VCaP (cell line): ENCODE results near the gene RNF150.

Experiments
- H3K27ac ChIP-seq: fragments of 450-650 bp; 2 replicates; pipeline ENCODE4 v1.5.1; 2017
- CTCF ChIP-seq: fragments of 450-650 bp; conservative IDR thresholded peaks from 2 replicates; pipeline ENCODE4 v1.5.1; 2017; ENCODE audit warnings: mild to moderate bottlenecking, moderate library complexity

Gene RNF150

GRCh38 chr4:141133146-141133998 is at the start of gene RNF150:
Gene RNF150 (minus strand): TSS chr4:141133469.
- peak within 1 kb of the TSS; percentile 70 for H3K27ac ChIP-seq
- peak; percentile 80 for TF ChIP-seq CTCF

- TF ChIP-seq CTCF = no peak
- no peak overlapping the region for H3K27ac ChIP-seq
Observed at GRCh38 chr4:141180991-141181761, 47.9 kb upstream of the RNF150 start.

- no peak overlapping the region for H3K27ac ChIP-seq
- no peak for TF ChIP-seq CTCF
Observed at GRCh38 chr4:141179474-141180373, 46.5 kb upstream of the RNF150 start.

- TF ChIP-seq CTCF = no peak
- no peak overlapping the region for H3K27ac ChIP-seq
Observed at GRCh38 chr4:141177171-141177570, 43.9 kb upstream of the RNF150 start.

- no peak for TF ChIP-seq CTCF
- no peak overlapping the region for H3K27ac ChIP-seq
Observed at GRCh38 chr4:141174457-141174856, 41.2 kb upstream of the RNF150 start.

- no peak for TF ChIP-seq CTCF
Observed at GRCh38 chr4:141170671-141171070, 37.4 kb upstream of the RNF150 start.

More at GRCh38 chr4:141170671-141171070, 37.4 kb upstream of the RNF150 start:
- no peak overlapping the region for H3K27ac ChIP-seq
